GM19193 (cell line): ENCODE data around the gene MAPKBP1.

Experiments
- POLR2A ChIP-seq: IDR thresholded peaks from 4 replicates; pipeline ENCODE4 v1.6.1; 2011; ENCODE audit not compliant: insufficient read depth, insufficient read length; ENCODE audit errors: extremely low read depth

MAPKBP1 gene

DNA sequence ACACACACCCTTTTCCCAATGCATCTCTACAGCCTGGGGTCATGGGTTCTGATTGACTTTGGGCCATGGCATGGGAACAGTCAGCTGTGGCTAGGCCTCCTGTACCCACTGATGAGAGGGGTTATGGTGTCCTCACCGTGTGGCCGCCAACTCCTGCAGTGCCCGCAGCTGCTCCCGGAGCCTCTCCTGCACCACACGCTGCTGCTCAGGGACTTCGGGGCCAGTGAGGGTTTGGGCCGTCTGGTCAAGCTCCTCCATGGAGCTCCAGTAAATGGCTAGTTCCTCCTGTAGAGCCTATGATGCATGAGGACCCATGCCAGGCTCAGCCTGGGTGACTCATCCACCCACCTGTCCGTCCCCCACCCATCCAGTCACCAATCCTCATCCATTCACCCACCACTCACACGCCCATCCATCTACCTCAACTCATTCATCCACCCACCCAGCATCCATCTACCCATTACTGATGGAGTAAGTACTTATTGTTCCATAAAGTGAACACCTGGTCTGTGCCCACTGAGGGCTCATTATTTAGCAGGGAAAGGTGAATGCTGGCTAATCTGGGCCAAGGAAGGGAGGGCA lies 98.0 kb downstream of the MAPKBP1 start:
- TF ChIP-seq POLR2A, result no peak

- no peak for TF ChIP-seq POLR2A
Measured at GRCh38 chr15:41873711-41874110, 99.4 kb downstream of the MAPKBP1 start.

- no peak for TF ChIP-seq POLR2A
Measured at GRCh38 chr15:41874736-41875135, 100.5 kb downstream of the MAPKBP1 start.

- TF ChIP-seq POLR2A, result no peak
Measured at GRCh38 chr15:41876007-41876406, 101.7 kb downstream of the MAPKBP1 start.

- no peak for TF ChIP-seq POLR2A
Measured at GRCh38 chr15:41876689-41877088, 102.4 kb downstream of the MAPKBP1 start.
